Eye (tissue), 1 donor: Measurements from ENCODE around the gene ACTR8.

Experiments
- DNase-seq: peaks from one replicate; pipeline ENCODE4 v3.0.0-alpha.2; 2015

The ACTR8 gene

DNA sequence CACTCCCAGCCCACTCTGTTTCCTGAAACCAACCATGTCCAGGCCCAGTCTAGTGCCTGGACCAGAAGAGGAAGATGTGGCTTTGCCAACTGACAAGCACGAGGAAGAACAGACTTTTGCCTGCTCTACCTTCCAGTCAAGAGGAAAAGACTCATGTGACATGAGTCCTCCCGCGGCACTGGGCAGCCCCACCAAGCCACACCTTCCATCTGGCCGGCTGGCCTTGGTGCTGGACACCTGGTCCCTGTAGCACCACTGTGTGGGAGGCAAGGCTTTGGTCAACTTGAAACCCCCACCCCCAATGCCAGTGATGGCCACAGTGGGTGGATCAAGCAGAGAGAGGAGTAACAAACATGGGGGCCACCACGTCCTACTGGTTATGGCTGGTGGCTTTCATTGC is 48.3 kb downstream of the ACTR8 start:
- no peak for DNase-seq

DNA sequence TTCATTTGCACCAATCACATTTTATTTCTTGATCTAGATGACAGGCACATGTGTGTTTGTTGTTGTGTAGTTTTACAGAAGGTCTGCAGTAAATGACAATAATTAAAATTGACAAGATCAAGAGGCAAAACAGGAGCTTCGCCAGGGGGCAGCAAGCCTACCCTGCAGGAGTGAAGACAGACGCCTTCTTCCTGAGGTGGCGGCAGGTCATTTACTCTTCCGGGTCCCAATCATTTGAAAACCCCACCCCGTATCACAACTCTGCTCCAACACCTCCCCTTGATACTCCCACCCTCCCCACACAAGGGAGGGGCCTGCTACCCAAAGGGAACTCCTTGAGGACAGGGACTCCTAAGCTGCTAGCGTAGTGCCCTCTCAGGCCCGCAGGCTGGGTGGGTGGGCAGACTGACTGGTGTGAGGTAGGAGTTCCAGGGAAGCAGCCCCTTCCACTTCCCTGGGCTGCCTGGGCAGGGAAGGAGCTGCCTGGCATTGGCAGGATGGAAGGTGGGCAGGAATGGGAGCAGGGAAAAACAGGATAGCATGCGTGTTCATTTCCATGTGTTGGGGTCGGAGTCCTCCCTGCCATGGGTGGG is 48.8 kb downstream of the ACTR8 start:
- no peak for DNase-seq

DNA sequence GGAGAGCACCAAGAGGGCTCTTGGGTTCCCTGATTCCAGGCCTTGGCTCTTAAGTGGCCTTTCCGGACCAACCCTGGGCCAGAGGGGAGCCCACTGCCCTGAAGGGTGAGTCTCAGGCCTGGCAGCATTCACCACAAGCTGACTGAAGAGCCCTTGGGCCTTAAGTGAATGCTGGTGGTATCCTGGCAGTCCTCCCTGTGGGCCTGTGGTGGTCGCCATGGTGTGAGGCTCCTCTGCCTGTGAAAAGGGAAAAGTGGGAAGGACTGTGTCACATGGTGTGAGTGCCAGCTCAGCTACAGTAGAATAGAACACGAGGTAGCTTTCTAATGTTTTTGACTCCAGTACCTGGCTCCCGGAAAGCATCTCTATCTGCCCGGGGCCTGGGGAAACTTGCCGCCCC is 51.0 kb downstream of the ACTR8 start:
- DNase-seq: no peak

DNA sequence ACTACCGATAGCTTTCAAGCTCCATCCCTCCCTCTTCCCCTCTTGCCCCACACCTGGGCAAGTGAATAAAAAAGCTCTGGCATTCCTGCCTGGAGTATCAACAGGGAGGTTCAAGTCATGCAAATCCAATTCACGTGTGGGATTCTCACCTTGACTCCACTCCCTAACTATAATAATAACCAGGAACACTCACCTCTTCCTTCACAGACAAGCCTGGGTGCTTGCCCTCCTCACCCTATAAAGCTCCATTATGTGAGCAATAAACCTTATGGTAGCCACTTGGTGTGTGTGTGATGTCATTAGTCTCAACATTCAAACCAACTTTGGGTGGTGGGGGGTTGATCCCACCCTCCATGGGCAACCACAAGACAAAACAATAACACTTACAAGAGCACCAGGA is 52.3 kb downstream of the ACTR8 start:
- no peak for DNase-seq

DNA sequence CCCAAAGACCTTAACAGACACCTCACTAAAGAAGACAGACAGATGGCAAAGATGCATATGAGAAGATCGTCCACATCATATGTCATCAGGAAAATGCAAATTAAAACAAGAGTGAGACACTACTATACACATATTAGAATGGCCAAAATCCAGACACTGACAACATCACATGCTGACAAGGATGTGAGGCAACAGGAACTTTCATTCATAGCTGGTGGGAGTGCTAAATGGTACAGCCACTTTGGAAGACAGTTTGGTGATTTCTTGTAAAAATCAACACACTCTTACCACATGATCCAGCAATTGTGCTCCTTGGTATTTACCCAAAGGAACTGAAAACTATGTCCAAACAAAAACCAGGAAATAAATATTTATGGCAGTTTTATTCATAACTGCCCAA is 53.4 kb downstream of the ACTR8 start:
- no peak for DNase-seq

DNA sequence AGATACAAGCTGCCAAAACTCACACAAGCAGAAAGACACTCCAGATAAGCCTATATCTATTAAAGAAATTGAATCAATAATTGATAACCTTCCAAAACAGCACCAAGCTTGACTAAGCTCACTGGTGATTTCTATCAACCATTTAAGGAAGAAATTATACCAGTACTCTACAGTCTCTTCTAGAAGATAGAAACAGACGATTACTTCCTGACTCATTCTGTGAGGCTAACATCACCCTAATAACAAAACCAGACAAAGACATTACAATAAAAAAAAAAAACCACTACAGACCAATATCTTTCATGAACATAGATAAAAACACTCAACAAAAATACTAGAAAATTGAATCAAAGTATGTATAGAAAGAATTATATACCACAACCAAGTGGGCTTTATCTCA is 55.9 kb downstream of the ACTR8 start:
- no peak for DNase-seq

DNA sequence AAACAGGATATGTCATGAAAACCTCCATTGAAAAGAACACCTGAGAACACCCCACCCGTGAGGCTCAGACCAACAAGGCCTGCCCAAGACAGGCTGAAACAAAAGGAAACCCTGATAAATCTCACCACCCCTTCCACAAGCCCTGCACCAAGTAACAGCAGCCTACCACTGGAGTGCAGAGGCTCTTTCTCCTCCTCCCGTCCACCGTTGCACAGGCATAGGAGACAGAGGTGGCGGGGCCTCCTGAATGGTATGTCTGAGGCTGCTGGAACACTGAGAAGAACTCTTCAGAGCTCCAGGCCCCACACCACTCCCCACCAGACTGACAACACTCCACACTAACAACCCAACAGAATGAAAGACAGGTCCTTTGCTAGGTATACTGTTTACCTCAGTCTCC is 57.2 kb downstream of the ACTR8 start:
- no peak for DNase-seq

DNA sequence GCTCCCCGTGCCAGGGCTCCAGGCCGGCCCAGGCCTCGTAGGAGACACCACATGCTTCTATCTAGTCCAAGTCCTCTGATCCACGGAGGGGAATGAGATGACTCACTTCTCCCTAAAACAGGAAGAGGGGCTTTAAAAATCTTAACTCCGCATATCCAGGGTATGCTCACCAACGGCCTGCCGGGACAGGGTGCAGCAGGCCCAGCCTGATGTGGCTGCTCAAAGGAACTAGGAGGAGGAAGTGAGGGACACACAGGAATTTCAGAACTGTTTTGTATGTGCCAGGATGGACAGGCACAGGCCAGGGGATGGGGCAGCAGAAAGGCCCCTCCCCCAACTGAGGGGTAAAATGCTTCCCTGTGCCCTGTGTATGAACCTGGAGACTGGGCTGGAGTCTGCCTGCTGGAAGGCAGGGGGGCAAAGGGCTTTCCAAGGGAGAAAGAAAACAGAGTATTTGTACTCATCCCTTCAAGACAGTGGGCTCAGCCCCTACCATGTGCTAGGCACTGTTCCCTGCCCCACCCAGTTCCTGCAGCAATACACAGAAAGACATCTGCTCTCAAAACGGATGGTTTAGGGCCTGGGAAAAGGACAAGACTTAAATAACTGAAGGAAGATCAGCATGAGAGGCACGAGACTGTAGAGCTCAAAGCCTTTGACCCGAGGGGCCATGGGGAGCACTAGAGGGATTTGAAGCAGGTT is 57.8 kb downstream of the ACTR8 start:
- no peak for DNase-seq

DNA sequence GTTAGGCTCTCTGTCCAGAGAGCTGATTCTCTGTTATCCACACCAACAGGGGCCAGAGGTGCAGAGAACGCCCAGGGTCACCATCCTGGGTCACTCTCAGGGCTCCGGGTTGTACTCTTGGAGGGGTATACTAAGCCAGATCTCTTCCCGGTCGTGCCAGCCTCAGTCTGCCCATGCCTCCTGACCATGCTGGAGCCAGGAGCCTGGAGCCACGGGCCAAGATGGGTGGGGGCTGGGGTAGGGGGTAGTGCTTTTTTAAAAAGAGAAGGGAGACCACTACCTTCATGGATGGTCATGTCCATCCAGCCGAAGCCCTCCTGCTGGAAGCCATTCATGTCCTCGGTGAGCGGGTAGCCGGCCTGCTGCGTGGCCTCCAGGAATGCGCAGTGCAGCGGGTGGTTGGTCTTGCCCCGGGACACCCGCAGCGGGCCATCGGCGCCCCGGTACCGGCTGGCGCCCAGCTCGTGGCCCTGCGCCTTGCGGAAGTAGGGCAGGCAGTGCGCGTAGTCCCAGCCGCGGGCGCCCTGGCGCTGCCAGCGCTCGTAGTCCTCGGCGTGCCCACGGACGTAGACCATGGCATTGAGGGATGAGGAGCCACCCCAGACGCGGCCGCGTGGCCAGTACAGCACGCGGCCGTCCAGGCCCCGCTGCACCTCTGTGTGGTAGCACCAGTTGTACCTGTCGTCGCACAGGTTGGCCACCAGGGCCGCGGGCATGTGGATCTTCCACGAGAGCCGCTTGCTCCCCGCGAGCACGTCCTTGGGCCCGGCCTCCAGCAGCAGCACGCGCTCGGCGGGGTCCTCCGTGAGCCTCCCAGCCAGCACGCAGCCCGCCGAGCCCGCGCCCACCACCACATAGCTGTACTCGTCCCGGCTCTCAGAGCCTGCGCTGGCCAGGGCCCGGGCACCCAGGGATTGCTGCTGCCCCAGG is 58.7 kb downstream of the ACTR8 start:
- no peak for DNase-seq

DNA sequence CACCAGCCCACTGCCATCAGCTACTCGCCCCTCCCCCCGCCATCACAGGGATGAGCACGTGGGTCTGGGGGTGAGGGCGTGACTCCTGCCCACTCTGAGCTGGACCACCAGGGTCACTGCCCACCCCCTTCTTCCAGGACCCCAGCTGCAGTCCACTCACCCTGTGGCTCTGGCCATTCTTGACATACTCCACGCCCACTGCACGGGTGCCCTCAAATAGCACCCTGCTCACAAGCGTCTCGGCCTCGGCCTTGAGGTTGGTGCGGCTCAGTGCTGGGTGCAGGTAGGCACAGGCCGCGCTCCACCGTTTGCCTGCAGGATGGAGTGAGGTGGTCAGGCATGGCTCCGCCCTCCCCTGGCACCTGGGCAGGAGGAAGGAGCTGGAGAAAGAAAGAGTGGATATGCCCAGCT is 59.6 kb downstream of the ACTR8 start:
- DNase-seq: no peak

DNA sequence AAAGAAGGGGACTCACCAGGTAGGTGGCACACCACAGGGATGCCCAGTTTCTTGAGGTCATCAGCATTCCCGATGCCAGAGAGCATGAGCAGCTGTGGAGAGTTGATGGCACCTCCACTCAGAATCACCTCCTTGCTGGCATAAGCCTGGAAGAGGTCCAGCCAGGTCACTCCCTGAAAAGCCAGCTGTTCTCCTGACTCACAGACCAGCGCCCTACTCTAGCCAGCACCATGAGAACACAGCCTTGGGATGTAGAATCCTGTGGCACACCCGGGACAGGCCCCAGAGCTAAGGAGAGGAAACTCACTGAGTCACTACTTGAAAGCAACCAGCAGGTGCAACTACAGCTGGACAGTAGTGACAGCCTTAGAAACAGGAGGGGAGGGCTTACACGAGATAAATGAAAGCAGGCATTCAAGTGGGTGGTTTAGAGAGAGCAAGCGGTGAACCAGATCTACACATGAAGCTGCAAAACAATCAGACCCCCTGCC is 60.3 kb downstream of the ACTR8 start:
- no peak for DNase-seq

DNA sequence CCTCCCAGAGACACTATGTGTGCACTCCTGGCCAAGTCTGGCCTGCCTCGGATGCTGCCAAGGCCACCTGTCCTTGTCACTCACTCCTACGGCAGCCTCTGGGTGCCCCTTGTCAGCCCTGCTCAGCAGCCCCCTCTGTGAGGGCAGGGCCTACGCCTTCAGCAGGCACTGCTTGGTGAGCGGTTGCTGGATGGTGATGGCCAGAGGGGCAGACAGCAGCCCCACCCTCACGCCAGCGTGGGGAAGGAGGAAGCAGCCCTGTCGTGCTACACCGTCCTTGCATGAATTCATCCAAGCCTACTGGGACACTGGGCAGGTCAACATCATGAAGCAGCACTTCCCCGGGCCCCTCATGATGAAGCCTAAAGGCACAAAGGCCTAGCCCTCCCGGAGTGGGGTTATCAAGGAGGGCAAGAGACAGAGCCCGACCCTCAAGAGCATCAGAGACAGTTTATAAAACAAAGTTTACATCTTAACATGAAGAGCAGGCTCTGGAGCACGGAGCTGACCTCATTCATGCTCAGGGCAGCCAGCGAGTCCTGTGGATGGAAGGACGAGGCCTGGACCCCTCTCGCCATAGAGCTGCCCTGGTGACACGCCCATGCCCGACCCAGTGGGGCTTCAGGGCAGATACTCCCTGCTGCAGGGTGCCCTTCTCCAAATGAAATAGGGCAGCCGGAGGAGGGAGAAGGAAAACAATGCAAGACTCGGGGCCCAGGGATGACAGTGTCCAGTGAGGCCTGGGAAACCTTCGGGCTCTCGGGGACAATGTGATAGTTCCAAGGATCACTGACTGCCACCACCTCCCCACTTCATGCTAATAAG is 61.0 kb downstream of the ACTR8 start:
- no peak for DNase-seq

DNA sequence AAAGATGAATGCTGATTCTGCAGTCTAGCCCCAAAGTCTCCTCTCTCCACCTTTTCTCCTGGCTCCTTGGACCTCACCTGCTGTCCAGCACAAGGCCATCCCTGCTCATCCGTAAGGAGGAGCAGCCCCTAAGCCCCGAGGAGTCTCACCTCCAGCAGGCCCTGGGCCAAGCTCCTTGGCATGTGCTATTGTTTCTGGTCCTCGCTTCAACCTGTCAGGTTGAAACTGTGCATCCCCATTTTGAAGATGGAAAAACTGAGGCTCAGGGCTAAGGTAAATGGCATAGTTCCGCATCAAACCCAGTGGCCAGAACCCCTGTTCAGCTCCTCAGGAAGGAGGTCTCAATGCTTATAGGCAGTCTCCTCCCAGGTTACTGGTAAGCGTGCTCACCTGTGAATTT is 61.9 kb downstream of the ACTR8 start:
- DNase-seq: no peak

DNA sequence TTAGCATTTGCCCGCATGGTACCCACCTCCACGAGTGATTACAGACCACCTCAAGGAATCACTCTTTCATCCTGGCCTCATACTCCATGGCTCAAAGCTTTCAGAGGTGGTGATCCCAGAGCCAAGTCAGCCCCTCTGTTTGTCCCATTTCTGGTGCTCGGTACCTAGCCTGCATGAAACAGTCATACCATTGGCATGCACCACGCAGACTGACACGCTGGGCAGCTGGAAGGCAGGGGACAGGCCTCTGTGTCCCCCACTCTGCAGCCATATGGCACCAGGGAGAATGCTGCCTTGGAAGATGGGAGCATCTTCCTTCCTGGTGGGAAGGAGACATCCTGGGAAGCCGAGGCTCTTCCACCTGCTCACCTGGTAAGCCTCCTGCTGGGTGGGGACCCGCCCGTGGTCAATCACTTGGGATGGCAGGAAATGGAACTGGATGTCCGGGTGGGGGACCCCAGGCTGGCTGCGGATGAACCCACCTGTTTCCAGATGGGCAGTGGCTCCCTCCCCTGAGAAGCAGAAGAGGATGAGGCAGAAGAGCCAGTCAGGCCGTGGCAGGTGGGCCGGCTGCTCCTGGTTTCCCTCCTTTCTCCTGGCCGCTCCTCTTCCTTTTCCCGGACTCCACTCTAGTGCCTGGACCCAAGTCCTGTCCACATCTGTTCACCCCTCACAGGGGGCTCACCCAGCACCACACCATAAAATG is 62.6 kb downstream of the ACTR8 start:
- no peak for DNase-seq

DNA sequence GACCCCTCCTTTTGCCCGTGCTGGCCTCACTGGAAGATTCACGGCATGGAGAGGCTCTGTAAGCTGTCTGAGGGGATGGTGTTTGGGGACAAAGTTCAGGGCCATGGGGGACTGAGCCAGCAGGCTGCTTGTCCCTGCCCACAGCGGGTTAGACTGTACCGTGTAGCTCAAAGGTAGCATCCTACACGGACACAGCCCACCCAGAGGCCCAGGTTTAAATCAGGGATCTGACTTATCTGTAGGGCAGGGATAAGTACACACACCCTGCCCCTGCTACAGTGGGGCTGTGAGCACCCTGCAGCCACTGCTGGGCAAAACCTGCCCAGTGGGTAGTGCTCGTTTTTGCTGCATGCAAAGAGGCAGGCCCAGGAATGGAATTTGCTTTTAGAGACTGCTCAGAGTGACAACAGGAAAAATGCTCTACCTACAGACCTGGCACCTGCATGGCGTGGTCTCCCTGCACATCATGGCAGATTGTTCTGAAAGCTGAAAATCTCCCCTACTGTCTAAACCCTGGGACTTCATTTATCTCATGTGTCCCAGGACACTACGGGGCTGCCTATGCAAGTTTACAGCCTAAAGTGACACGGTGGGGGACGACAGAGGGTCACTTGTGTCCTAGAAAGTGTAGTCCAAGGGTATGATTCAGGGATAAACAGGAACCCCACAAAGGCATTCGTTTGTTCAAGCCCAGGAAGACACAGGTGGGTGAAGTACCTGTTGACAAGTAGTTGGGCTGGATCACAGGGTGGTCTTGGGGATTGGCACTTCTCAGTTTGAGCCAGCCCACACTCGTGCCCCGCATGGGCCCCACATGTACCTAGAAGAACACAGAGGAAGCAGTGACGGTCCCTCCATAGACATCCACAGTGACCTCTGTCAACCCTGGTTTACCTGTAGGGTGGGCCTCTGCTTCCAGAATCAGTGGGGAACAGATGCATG is 63.5 kb downstream of the ACTR8 start:
- DNase-seq: no peak

DNA sequence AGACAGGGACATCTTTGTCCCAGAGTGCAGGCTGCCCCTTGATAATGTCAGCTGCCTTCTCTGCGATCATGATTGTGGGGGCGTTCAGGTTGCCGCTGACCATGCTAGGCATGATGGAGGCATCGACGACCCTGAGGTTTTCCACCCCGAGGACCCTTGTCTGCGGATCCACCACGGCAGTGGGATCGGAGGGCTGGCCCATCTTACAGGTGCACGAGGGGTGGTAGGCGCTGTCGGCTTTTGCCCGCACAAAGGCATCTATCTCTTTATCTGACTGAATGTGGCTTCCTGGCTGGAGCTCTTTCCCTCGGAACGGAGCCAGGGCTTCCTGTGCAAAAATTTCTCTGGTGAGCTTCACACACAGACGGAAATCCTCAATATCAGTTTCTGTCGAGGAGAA is 64.1 kb downstream of the ACTR8 start:
- no peak for DNase-seq

DNA sequence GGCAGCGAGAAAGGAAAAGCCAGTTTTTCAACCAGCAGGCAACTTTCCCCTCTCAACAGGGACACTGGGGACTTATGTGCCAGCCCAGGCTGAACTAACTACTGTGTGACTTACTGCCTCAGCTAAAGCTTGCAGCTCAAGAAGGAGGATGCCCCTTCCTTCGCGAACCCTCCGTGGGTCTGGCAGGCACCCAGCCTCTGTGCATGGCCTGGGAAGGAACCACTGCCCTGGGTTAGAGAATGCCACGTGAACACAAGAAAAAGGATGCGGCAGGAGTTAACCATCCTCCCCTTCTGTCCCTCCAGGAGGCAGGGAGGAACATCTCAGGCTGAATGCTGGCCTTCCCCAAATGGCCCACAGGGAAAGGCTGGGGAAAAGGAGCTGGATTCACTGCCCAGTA is 64.7 kb downstream of the ACTR8 start:
- DNase-seq: no peak
